H1 (cell line): ENCODE data around the gene SLC7A10. TPM values are rescaled to one million over a fixed set of nuclear protein-coding genes. Genes with fewer than 3 reads are reported as not detected.

Source experiments
- CTCF ChIA-PET: fragments of 300-600 bp; sonication (Branson Sonifier 250); formaldehyde crosslinking; loops from one replicate; lab custom pipeline; 2021; ENCODE audit not compliant: partially characterized antibody; lab: Charles Lee
- POLR2A ChIA-PET: fragments of 300-600 bp; sonication (Branson Sonifier 250); formaldehyde crosslinking; loops from one replicate; lab custom pipeline; 2021; ENCODE audit warnings: inconsistent platforms; ENCODE audit not compliant: partially characterized antibody; lab: Charles Lee
- DNase-seq, 2 experiments: peaks; one replicate each; pipeline versions ENCODE4 v3.0.0 to v3.0.0-alpha.2; 2010 to 2022; ENCODE audit warnings: low spot score in 2 of 2, low read depth in 1 of 2, mixed read lengths in 1 of 2
- FAIRE-seq: peaks from 2 replicates; lab custom pipeline; 2011; peaks lifted over from hg19 to GRCh38; lab: Jason Lieb, UNC
- H2AFZ ChIP-seq: 2 replicates; pipeline ENCODE4 v1.8.1; 2012; ENCODE audit warnings: low read length, inconsistent platforms
- H2AK5ac ChIP-seq: 2 replicates; pipeline ENCODE4 v1.6.1; 2013; ENCODE audit warnings: low read depth, low read length
- H2BK120ac ChIP-seq: replicated peaks from 2 replicates; pipeline ENCODE3; 2013; ENCODE audit warnings: low read depth, low read length, inconsistent platforms
- H2BK12ac ChIP-seq: 2 replicates; pipeline ENCODE4 v1.6.1; 2013; ENCODE audit warnings: low read depth, low read length
- H2BK15ac ChIP-seq: 2 replicates; pipeline ENCODE4 v1.6.1; 2013; ENCODE audit warnings: low read length
- H2BK20ac ChIP-seq: 2 replicates; pipeline ENCODE4 v1.6.1; 2013; ENCODE audit warnings: low read length
- H2BK5ac ChIP-seq: 2 replicates; pipeline ENCODE4 v1.6.1; 2013; ENCODE audit warnings: low read depth, low read length
- H3K14ac ChIP-seq: 2 replicates; pipeline ENCODE4 v1.6.1; 2013; ENCODE audit warnings: inconsistent platforms; ENCODE audit not compliant: insufficient read length
- H3K18ac ChIP-seq: 2 replicates; pipeline ENCODE4 v1.6.1; 2013; ENCODE audit warnings: low read length; ENCODE audit errors: extremely low read depth
- H3K23ac ChIP-seq: 2 replicates; pipeline ENCODE4 v1.6.1; 2013; ENCODE audit warnings: inconsistent platforms; ENCODE audit not compliant: insufficient read length
- H3K23me2 ChIP-seq: 2 replicates; pipeline ENCODE4 v1.6.1; 2013; ENCODE audit warnings: low read depth, low read length
- H3K27ac ChIP-seq: 2 replicates; pipeline ENCODE4 v1.6.1; 2011; ENCODE audit warnings: low read depth, low read length, inconsistent platforms
- H3K27me3 ChIP-seq, 4 experiments: replicated peaks in 1 of 4; 1 replicate in 1 of 4; 2 replicates in 3 of 4; pipeline versions ENCODE4 v1.6.1 to v1.8.1; 2011 to 2013; ENCODE audit warnings: low read length in 3 of 4, mild to moderate bottlenecking in 3 of 4, inconsistent platforms in 2 of 4, mixed read lengths in 2 of 4, moderate library complexity in 1 of 4; ENCODE audit not compliant: control insufficient read depth in 3 of 4, insufficient read depth in 3 of 4; ENCODE audit errors: extremely low read depth in 1 of 4
- H3K36me3 ChIP-seq, 4 experiments: 2 replicates each; pipeline versions ENCODE4 v1.6.1 to v1.8.1; 2011 to 2013; ENCODE audit warnings: mild to moderate bottlenecking in 4 of 4, low read length in 3 of 4, moderate library complexity in 2 of 4, control low read depth in 1 of 4, inconsistent platforms in 1 of 4; ENCODE audit not compliant: insufficient read depth in 4 of 4, control insufficient read depth in 2 of 4
- H3K4ac ChIP-seq: replicated peaks from 2 replicates; pipeline ENCODE3; 2013; ENCODE audit warnings: low read length, low read depth, mixed read lengths, inconsistent platforms; ENCODE audit not compliant: insufficient read length
- H3K4me1 ChIP-seq, 4 experiments: replicated peaks in 1 of 4; 1 replicate in 1 of 4; 2 replicates in 3 of 4; pipeline versions ENCODE4 v1.6.1 to v1.8.1; 2011 to 2013; ENCODE audit warnings: low read length in 3 of 4, inconsistent platforms in 2 of 4, mixed read lengths in 1 of 4; ENCODE audit not compliant: insufficient read depth in 4 of 4, control insufficient read depth in 3 of 4
- H3K4me2 ChIP-seq, 2 experiments: 2 replicates each; pipeline versions ENCODE4 v1.6.1 to v1.8.1; 2011 to 2013; ENCODE audit warnings: low read depth in 2 of 2, low read length in 2 of 2, control low read depth in 1 of 2, inconsistent platforms in 1 of 2, mild to moderate bottlenecking in 1 of 2; ENCODE audit not compliant: insufficient read depth in 1 of 2
- H3K4me3 ChIP-seq, 4 experiments: fragments of 200-600, 300-600 bp in 1 of 4; sonication (generic), shearing (Covaris generic), sonication (Bioruptor Twin) in 1 of 4; 2 replicates each; pipeline versions ENCODE4 v1.5.1 to v1.8.1; 2011 to 2016; ENCODE audit warnings: low read length in 4 of 4, low read depth in 3 of 4, control low read depth in 2 of 4, inconsistent platforms in 2 of 4, mild to moderate bottlenecking in 2 of 4, mixed read lengths in 1 of 4, moderate library complexity in 1 of 4; ENCODE audit not compliant: insufficient read depth in 2 of 4; ENCODE audit errors: extremely low read depth in 1 of 4
- H3K56ac ChIP-seq: replicated peaks from 2 replicates; pipeline ENCODE3; 2013; ENCODE audit warnings: low read depth, mild to moderate bottlenecking, mixed read lengths, low read length, inconsistent platforms; ENCODE audit not compliant: insufficient read length
- H3K79me1 ChIP-seq: 2 replicates; pipeline ENCODE4 v1.6.1; 2013; ENCODE audit warnings: low read depth, low read length, control low read depth
- H3K79me2 ChIP-seq, 2 experiments: 2 replicates each; pipeline versions ENCODE4 v1.6.1 to v1.8.1; 2012 to 2013; ENCODE audit warnings: low read length in 2 of 2, mild to moderate bottlenecking in 2 of 2, inconsistent platforms in 1 of 2; ENCODE audit not compliant: insufficient read depth in 2 of 2, control insufficient read depth in 1 of 2
- H3K9ac ChIP-seq, 4 experiments: replicated peaks in 1 of 4; 1 replicate in 1 of 4; 2 replicates in 3 of 4; pipeline versions ENCODE4 v1.6.1 to v1.8.1; 2011 to 2013; ENCODE audit warnings: low read depth in 3 of 4, low read length in 3 of 4, control low read depth in 2 of 4, mild to moderate bottlenecking in 2 of 4, moderate library complexity in 2 of 4, inconsistent platforms in 1 of 4; ENCODE audit errors: extremely low read depth in 1 of 4
- H3K9me3 ChIP-seq, 2 experiments: 2 replicates each; pipeline versions ENCODE4 v1.6.1 to v1.8.1; 2012 to 2013; ENCODE audit warnings: mild to moderate bottlenecking in 2 of 2, moderate library complexity in 2 of 2, control low read depth in 1 of 2, inconsistent platforms in 1 of 2, low read depth in 1 of 2, low read length in 1 of 2, mixed read lengths in 1 of 2; ENCODE audit not compliant: insufficient read depth in 2 of 2
- H4K20me1 ChIP-seq, 2 experiments: replicated peaks in 1 of 2; 2 replicates each; pipeline versions ENCODE3 to v1.8.1; 2011 to 2013; ENCODE audit warnings: inconsistent platforms in 2 of 2, low read length in 2 of 2, mild to moderate bottlenecking in 1 of 2; ENCODE audit not compliant: insufficient read depth in 2 of 2, control insufficient read depth in 1 of 2
- H4K5ac ChIP-seq: 2 replicates; pipeline ENCODE4 v1.6.1; 2013; ENCODE audit warnings: low read length, low read depth, mixed read lengths, inconsistent platforms; ENCODE audit not compliant: insufficient read length
- H4K8ac ChIP-seq: 2 replicates; pipeline ENCODE4 v1.8.0; 2013; ENCODE audit warnings: mild to moderate bottlenecking, moderate library complexity, low read length, inconsistent platforms; ENCODE audit not compliant: insufficient read depth; ENCODE audit errors: extremely low read depth
- H4K91ac ChIP-seq: replicated peaks from 2 replicates; pipeline ENCODE3; 2013; ENCODE audit warnings: low read length, mixed read lengths, inconsistent platforms; ENCODE audit not compliant: insufficient read length
- EGR1 ChIP-seq: IDR thresholded peaks from 2 replicates; pipeline ENCODE4 v1.6.1; 2011; ENCODE audit warnings: low read depth, low read length, borderline replicate concordance
- FOSL1 ChIP-seq: IDR thresholded peaks from 2 replicates; pipeline ENCODE4 v1.6.1; 2011; ENCODE audit warnings: mild to moderate bottlenecking, low read depth, low read length, moderate library complexity; ENCODE audit not compliant: insufficient read depth
- GTF2F1 ChIP-seq: IDR thresholded peaks from 2 replicates; pipeline ENCODE4 v1.6.1; 2012; ENCODE audit warnings: low read depth, low read length, improper control_type of control experiment, borderline replicate concordance
- SP1 ChIP-seq: IDR thresholded peaks from 2 replicates; pipeline ENCODE4 v1.6.1; 2011; ENCODE audit warnings: low read depth, low read length
- SRF ChIP-seq: IDR thresholded peaks from 2 replicates; pipeline ENCODE4 v1.6.1; 2011; ENCODE audit warnings: mild to moderate bottlenecking, low read depth, low read length, moderate library complexity
- SUZ12 ChIP-seq: fragments of 200-600 bp; sonication (generic); IDR thresholded peaks from 2 replicates; pipeline ENCODE4 v1.6.1; 2012; ENCODE audit warnings: mild to moderate bottlenecking, inconsistent platforms, low read length, moderate library complexity, mixed read lengths
- TAF1 ChIP-seq: IDR thresholded peaks from 2 replicates; pipeline ENCODE4 v1.6.1; 2011; ENCODE audit warnings: mild to moderate bottlenecking, low read depth, low read length
- TCF12 ChIP-seq: IDR thresholded peaks from 2 replicates; pipeline ENCODE4 v1.6.1; 2011; ENCODE audit warnings: low read depth, mild to moderate bottlenecking, low read length
- WGBS, 2 experiments: shearing (Covaris generic) in 1 of 2; methylation state at CpG; one replicate each; pipeline versions ENCODE4 v1.1.6 to v1.1.7; 2013 to 2015; ENCODE audit warnings: low lambda C conversion rate in 2 of 2, mixed read lengths in 2 of 2, inconsistent platforms in 1 of 2, low coverage in 1 of 2, missing lambda C conversion rate in 1 of 2; ENCODE audit not compliant: insufficient replicate concordance in 2 of 2, insufficient coverage in 1 of 2, insufficient read length in 1 of 2; ENCODE audit errors: extremely low coverage in 1 of 2, missing lambda C conversion rate in 1 of 2; 5-methylcytosine and 5-hydroxymethylcytosine counted together
- polyA plus RNA-seq, 7 experiments: library from polyadenylated mRNA; depleted of rRNA in 3 of 7; stranded (reverse) in 5 of 7; unstranded in 2 of 7; fragments of >200 nt in 5 of 7; fragments of 200-250 nt in 2 of 7; gene quantifications; 1 replicate in 5 of 7; 2 replicates in 1 of 7; 4 replicates in 1 of 7; pipeline versions ENCODE4 v1.2.1 to v1.2.3, GENCODE V29; 2011 to 2013; ENCODE audit warnings: missing spikeins in 2 of 7, mixed read lengths in 2 of 7
- total RNA-seq: library from RNA; stranded (reverse); fragmentation: NEBNext Ultra II Directional; extraction: Animal tissue kit (Norgen Biotek cat#: 25700); gene quantifications from 2 replicates; pipeline ENCODE4 v1.2.1, GENCODE V29; 2021

The SLC7A10 gene
- total and polyA plus RNA-seq, 2 of the 8 experiments (the other 6 are each of a cell fraction or from before 2014, with no cell fraction given): 3.7 to 7.1 TPM

DNA sequence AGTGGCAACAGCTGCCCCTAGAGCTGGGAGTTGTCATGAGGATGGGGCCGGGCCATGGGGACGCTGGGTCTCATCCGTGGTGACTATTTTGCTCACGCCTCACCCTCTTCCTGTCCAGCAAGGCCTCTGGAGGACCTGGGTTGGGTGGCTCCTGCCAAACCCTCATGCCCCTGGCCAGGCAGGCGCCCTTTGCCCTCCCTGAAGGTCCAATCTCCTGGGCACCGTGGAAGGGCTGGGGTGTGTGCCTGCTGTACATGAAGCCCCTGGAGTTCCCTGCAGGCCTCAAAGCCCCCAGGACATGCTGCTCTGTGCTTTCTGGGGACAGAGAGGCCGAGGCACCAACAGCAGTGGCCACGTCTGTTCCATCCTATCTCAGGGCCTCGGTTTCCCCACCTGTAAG is 17.7 kb downstream of the SLC7A10 start:
- Histone ChIP-seq H3K36me3 (peaks cover 0 to 25% (median 2%) of the 10 kb centered on the region in 4 experiments; a peak in 4 of 8 replicates), H2BK15ac (no peak overlapping the region), H2AFZ (no peak overlapping the region), H3K4me2 (no peak overlapping the region), H2BK12ac (no peak overlapping the region), H3K79me1 (peaks cover 3% of the 10 kb centered on the region; the same call in 1 of the 2 replicates), H2BK5ac (no peak overlapping the region), H4K8ac (no peak overlapping the region), H4K91ac (no peak overlapping the region), H3K56ac (no peak overlapping the region), H2BK20ac (no peak overlapping the region), H2BK120ac (no peak overlapping the region), H3K9me3 (no peaks in the 10 kb centered on the region), H3K4me3 (no peak overlapping the region), H3K4ac (no peak overlapping the region), H3K27me3 (no peaks in the 10 kb centered on the region), H3K79me2 (no peaks in the 10 kb centered on the region), H3K9ac (no peak overlapping the region), H3K14ac (no peak overlapping the region), H4K5ac (no peak overlapping the region), H3K27ac (no peak overlapping the region), H2AK5ac (no peak overlapping the region), H3K4me1 (no peaks in the 10 kb centered on the region; a peak in 2 of 7 replicates), H3K23me2 (no peaks in the 10 kb centered on the region), H4K20me1 (peaks cover 0 to 5% of the 10 kb centered on the region in 2 experiments), H3K18ac (no peak overlapping the region), H3K23ac (no peak overlapping the region)
- WGBS, 2 experiments: 91% methylated on average over 9 of the region's 9 CpGs; no CpG with 5 or more reads in 1 of the 2 experiments
- FAIRE-seq (no peak), DNase-seq (no peak)
- ChIA-PET CTCF (interaction anchor here (1.0 to 1.5 kb wide), 3 partner anchors 13 to 81 kb away, joined by 3 read pairs; no protein-coding TSS in a partner anchor), POLR2A (interaction anchor here (1.2 to 2.7 kb wide), 3 partner anchors 8 to 12 kb away, joined by 3 to 7 read pairs (median 4); no protein-coding TSS in a partner anchor)
- TF ChIP-seq FOSL1 (no peak), SP1 (no peak), EGR1 (no peak), TCF12 (no peak), SUZ12 (no peak), TAF1 (no peak), GTF2F1 (no peak), SRF (no peak)
